ENCODE results near the gene TCF4.

The TCF4 gene

DNA sequence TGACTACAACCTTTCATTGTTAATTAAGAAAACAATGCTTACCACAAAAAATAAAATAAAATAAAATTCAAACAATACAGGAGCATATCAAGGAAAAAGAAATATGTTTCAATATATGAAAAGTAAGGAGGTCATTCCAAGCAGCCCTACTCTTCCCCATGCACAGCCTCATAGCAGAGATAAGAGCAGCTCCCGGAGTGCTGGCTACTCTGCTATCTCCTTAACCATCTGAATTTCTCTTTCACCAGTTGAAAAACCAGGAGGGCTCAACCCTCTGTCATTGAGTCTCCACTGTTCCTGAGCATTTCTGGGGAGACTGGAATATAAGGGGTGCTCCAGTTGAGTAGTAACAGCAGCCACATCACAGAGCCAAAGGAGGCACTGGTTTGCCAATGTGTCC, 201.4 kb downstream of the TCF4 start (continued):
- TF ChIP-seq, protein P1, sequence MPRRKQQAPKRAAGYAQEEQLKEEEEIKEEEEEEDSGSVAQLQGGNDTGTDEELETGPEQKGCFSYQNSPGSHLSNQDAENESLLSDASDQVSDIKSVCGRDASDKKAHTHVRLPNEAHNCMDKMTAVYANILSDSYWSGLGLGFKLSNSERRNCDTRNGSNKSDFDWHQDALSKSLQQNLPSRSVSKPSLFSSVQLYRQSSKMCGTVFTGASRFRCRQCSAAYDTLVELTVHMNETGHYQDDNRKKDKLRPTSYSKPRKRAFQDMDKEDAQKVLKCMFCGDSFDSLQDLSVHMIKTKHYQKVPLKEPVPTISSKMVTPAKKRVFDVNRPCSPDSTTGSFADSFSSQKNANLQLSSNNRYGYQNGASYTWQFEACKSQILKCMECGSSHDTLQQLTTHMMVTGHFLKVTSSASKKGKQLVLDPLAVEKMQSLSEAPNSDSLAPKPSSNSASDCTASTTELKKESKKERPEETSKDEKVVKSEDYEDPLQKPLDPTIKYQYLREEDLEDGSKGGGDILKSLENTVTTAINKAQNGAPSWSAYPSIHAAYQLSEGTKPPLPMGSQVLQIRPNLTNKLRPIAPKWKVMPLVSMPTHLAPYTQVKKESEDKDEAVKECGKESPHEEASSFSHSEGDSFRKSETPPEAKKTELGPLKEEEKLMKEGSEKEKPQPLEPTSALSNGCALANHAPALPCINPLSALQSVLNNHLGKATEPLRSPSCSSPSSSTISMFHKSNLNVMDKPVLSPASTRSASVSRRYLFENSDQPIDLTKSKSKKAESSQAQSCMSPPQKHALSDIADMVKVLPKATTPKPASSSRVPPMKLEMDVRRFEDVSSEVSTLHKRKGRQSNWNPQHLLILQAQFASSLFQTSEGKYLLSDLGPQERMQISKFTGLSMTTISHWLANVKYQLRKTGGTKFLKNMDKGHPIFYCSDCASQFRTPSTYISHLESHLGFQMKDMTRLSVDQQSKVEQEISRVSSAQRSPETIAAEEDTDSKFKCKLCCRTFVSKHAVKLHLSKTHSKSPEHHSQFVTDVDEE (CRISPR knock-in tag; IDR thresholded peaks at IDR 0.05): no peak
- TF ChIP-seq ZNF70 (CRISPR knock-in tag; IDR thresholded peaks at IDR 0.05): no peak
- TF ChIP-seq, protein P2, sequence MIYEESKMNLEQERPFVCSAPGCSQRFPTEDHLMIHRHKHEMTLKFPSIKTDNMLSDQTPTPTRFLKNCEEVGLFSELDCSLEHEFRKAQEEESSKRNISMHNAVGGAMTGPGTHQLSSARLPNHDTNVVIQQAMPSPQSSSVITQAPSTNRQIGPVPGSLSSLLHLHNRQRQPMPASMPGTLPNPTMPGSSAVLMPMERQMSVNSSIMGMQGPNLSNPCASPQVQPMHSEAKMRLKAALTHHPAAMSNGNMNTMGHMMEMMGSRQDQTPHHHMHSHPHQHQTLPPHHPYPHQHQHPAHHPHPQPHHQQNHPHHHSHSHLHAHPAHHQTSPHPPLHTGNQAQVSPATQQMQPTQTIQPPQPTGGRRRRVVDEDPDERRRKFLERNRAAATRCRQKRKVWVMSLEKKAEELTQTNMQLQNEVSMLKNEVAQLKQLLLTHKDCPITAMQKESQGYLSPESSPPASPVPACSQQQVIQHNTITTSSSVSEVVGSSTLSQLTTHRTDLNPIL (CRISPR knock-in tag; IDR thresholded peaks at IDR 0.05; ENCODE audit: low read depth): no peak
- TF ChIP-seq RARB (CRISPR knock-in tag; IDR thresholded peaks at IDR 0.05): no peak
- no peak for TF ChIP-seq ZC3H10 (CRISPR knock-in tag; IDR thresholded peaks at IDR 0.05)

- no peak for ATAC-seq
- TF ChIP-seq, protein P1 (CRISPR knock-in tag; IDR thresholded peaks at IDR 0.05): no peak
- TF ChIP-seq, protein P2 (CRISPR knock-in tag; IDR thresholded peaks at IDR 0.05; ENCODE audit: low read depth): no peak
- TF ChIP-seq RARB (CRISPR knock-in tag; IDR thresholded peaks at IDR 0.05) (no peak), ZNF70 (CRISPR knock-in tag; IDR thresholded peaks at IDR 0.05) (no peak), CSDC2 (CRISPR knock-in tag; IDR thresholded peaks at IDR 0.05) (no peak), ARNTL (CRISPR knock-in tag; IDR thresholded peaks at IDR 0.05; ENCODE audit: borderline replicate concordance, low read depth) (no peak), ZNF8 (CRISPR knock-in tag; IDR thresholded peaks at IDR 0.05) (no peak), TCF4 (CRISPR knock-in tag; IDR thresholded peaks at IDR 0.05; ENCODE audit: borderline replicate concordance) (no peak), ISL1 (CRISPR knock-in tag; IDR thresholded peaks at IDR 0.05) (no peak), BACH2 (CRISPR knock-in tag; IDR thresholded peaks at IDR 0.05; ENCODE audit: borderline replicate concordance) (no peak), OSR1 (CRISPR knock-in tag; IDR thresholded peaks at IDR 0.05) (no peak), POU6F1 (CRISPR knock-in tag; IDR thresholded peaks at IDR 0.05; ENCODE audit: borderline replicate concordance, low read depth) (no peak), ZFP3 (CRISPR knock-in tag; IDR thresholded peaks at IDR 0.05) (no peak), GLIS3 (CRISPR knock-in tag; IDR thresholded peaks at IDR 0.05) (no peak), ZFP30 (CRISPR knock-in tag; IDR thresholded peaks at IDR 0.05) (no peak), ZC3H10 (CRISPR knock-in tag; IDR thresholded peaks at IDR 0.05) (no peak), PPARA (CRISPR knock-in tag; IDR thresholded peaks at IDR 0.05; ENCODE audit: borderline replicate concordance) (no peak), ZNF565 (CRISPR knock-in tag; conservative IDR thresholded peaks at IDR 0.05; ENCODE audit: low read depth) (no peak)
- TF ChIP-seq, protein P3, sequence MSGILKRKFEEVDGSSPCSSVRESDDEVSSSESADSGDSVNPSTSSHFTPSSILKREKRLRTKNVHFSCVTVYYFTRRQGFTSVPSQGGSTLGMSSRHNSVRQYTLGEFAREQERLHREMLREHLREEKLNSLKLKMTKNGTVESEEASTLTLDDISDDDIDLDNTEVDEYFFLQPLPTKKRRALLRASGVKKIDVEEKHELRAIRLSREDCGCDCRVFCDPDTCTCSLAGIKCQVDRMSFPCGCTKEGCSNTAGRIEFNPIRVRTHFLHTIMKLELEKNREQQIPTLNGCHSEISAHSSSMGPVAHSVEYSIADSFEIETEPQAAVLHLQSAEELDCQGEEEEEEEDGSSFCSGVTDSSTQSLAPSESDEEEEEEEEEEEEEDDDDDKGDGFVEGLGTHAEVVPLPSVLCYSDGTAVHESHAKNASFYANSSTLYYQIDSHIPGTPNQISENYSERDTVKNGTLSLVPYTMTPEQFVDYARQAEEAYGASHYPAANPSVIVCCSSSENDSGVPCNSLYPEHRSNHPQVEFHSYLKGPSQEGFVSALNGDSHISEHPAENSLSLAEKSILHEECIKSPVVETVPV (CRISPR knock-in tag; IDR thresholded peaks at IDR 0.05): no peak
- TF ChIP-seq, protein P4, sequence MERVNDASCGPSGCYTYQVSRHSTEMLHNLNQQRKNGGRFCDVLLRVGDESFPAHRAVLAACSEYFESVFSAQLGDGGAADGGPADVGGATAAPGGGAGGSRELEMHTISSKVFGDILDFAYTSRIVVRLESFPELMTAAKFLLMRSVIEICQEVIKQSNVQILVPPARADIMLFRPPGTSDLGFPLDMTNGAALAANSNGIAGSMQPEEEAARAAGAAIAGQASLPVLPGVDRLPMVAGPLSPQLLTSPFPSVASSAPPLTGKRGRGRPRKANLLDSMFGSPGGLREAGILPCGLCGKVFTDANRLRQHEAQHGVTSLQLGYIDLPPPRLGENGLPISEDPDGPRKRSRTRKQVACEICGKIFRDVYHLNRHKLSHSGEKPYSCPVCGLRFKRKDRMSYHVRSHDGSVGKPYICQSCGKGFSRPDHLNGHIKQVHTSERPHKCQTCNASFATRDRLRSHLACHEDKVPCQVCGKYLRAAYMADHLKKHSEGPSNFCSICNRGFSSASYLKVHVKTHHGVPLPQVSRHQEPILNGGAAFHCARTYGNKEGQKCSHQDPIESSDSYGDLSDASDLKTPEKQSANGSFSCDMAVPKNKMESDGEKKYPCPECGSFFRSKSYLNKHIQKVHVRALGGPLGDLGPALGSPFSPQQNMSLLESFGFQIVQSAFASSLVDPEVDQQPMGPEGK (CRISPR knock-in tag; IDR thresholded peaks at IDR 0.05; ENCODE audit: borderline replicate concordance): no peak
These were observed 202.2 kb downstream of the TCF4 start for GRCh38 chr18:55385770-55386169.

All from SK-N-SH treated with all-trans-retinoic acid at 6 μM for 48 hours (cell line).